Suprapubic skin (tissue), 4 donors: ENCODE data around the gene STK38L. TPM values are rescaled to one million over a fixed set of nuclear protein-coding genes. Genes with fewer than 3 reads are reported as not detected.

ENCODE experiments used
- DNase-seq, 2 donors: peaks; one replicate each; pipeline ENCODE4 v3.0.0-alpha.2; 2019; ENCODE audit warnings: low spot score in 2 of 2
- H3K27ac ChIP-seq: fragments of 200-600 bp; sonication (generic); one replicate; pipeline ENCODE4 v1.5.1; 2019
- H3K27me3 ChIP-seq: fragments of 200-600 bp; sonication (generic); one replicate; pipeline ENCODE4 v1.5.1; 2019
- H3K36me3 ChIP-seq: fragments of 200-600 bp; sonication (generic); one replicate; pipeline ENCODE4 v1.5.1; 2019
- H3K4me1 ChIP-seq: fragments of 200-600 bp; sonication (generic); one replicate; pipeline ENCODE4 v1.5.1; 2019
- H3K4me3 ChIP-seq: fragments of 200-600 bp; sonication (generic); one replicate; pipeline ENCODE4 v1.5.1; 2019; ENCODE audit warnings: mild to moderate bottlenecking
- H3K9me3 ChIP-seq: fragments of 200-600 bp; sonication (generic); one replicate; pipeline ENCODE4 v1.5.1; 2019
- CTCF ChIP-seq, 2 donors: fragments of 200-600 bp in 1 of 2; fragments of 450-650 bp in 1 of 2; sonication (generic) in 1 of 2; IDR thresholded peaks; one replicate each; pipeline ENCODE4 v1.5.1; 2016 to 2019; ENCODE audit warnings: antibody characterized with exemption in 2 of 2, mild to moderate bottlenecking in 1 of 2, moderate library complexity in 1 of 2
- EP300 ChIP-seq: sonication (generic); formaldehyde crosslinking; IDR thresholded peaks from one replicate; pipeline ENCODE4 v1.6.1; 2017; ENCODE audit warnings: antibody characterized with exemption
- POLR2A ChIP-seq, 2 donors: fragments of 450-650 bp; IDR thresholded peaks; one replicate each; pipeline ENCODE4 v1.6.1; 2017; ENCODE audit warnings: antibody characterized with exemption in 2 of 2, mild to moderate bottlenecking in 2 of 2, moderate library complexity in 2 of 2
- POLR2AphosphoS5 ChIP-seq, 3 donors: sonication (generic); formaldehyde crosslinking; IDR thresholded peaks; one replicate each; pipeline ENCODE4 v1.6.1; 2017; ENCODE audit warnings: antibody characterized with exemption in 3 of 3
- WGBS: methylation state at CpG from one replicate; pipeline ENCODE4 v1.1.5; 2018; 5-methylcytosine and 5-hydroxymethylcytosine counted together
- total RNA-seq, 4 donors: library from RNA; depleted of rRNA; stranded (reverse); fragments of >200 nt; gene quantifications; one replicate each; pipeline ENCODE4 v1.1.0, GENCODE V29; 2016

Gene STK38L
- total RNA-seq, 4 donors from 2014 or later = 16.5 to 28.7 (median 19.6) TPM

GRCh38 chr12:27361372-27361771, 117.3 kb downstream of the STK38L start:
- 95% methylated on average over 2 of the region's 2 CpGs for whole genome bisulfite sequencing
- no peak for DNase-seq
- H3K4me3 ChIP-seq = no peak overlapping the region
- no peaks in the 10 kb centered on the region for H3K36me3 ChIP-seq
- peaks cover 6% of the 10 kb centered on the region for H3K4me1 ChIP-seq
- H3K27ac ChIP-seq = no peak overlapping the region
- no peaks in the 10 kb centered on the region for H3K27me3 ChIP-seq
- TF ChIP-seq POLR2A (IDR thresholded peaks at IDR 0.05) (no peak), POLR2AphosphoS5 (IDR thresholded peaks at IDR 0.05) (no peak)
- H3K9me3 ChIP-seq = no peaks in the 10 kb centered on the region

GRCh38 chr12:27366621-27367020, 122.5 kb downstream of the STK38L start:
- Histone ChIP-seq H3K9me3 (no peaks in the 10 kb centered on the region), H3K27me3 (no peaks in the 10 kb centered on the region), H3K4me1 (no peaks in the 10 kb centered on the region), H3K27ac (no peak overlapping the region), H3K4me3 (no peak overlapping the region), H3K36me3 (no peaks in the 10 kb centered on the region)
- WGBS = 93% methylated on average over 3 of the region's 3 CpGs
- no peak for TF ChIP-seq POLR2AphosphoS5 (IDR thresholded peaks at IDR 0.05)
- no peak for TF ChIP-seq EP300
- no peak for TF ChIP-seq POLR2A (IDR thresholded peaks at IDR 0.05)
- no peak for TF ChIP-seq CTCF (IDR thresholded peaks at IDR 0.05)
- no peak for DNase-seq

GRCh38 chr12:27367078-27367477, 123.0 kb downstream of the STK38L start:
- H3K4me3 ChIP-seq = no peak overlapping the region
- TF ChIP-seq POLR2A (IDR thresholded peaks at IDR 0.05) (no peak), POLR2AphosphoS5 (IDR thresholded peaks at IDR 0.05) (no peak), EP300 (no peak), CTCF (IDR thresholded peaks at IDR 0.05) (no peak)
- H3K4me1 ChIP-seq = no peaks in the 10 kb centered on the region
- WGBS = 78% methylated on average over 6 of the region's 6 CpGs
- H3K27me3 ChIP-seq = no peaks in the 10 kb centered on the region
- H3K9me3 ChIP-seq = no peaks in the 10 kb centered on the region
- no peak overlapping the region for H3K27ac ChIP-seq
- no peaks in the 10 kb centered on the region for H3K36me3 ChIP-seq
- no peak for DNase-seq

Other genes starting within 250 kb of the STK38L start
- 100 to 1,000 TPM in 3 of 4 donors, 10 to 100 TPM in 1; 67.2 to 142 (median 124) TPM for gene TM7SF3, start 229.9 kb upstream of the STK38L start, total RNA-seq
- gene MED21, start 221.7 kb upstream of the STK38L start, total RNA-seq = 10 to 100 TPM; 39.1 to 61.2 (median 51.6) TPM
- gene C12orf71, start 161.7 kb upstream of the STK38L start, total RNA-seq = not detected
- 10 to 100 TPM in 2 of 4 donors, 1 to 10 TPM in 2; 7.6 to 16.6 (median 10.5) TPM for gene BMAL2, start 88.5 kb downstream of the STK38L start, total RNA-seq
- 1 to 10 TPM in 2 of 4 donors, under 1 TPM in 2; 0.53 to 1.7 (median 1.1) TPM for gene SMCO2, start 202.4 kb downstream of the STK38L start, total RNA-seq